Measurements from ENCODE around the gene THEM5.
"Not testable (repeated sequence)": the region's sequence is repeated elsewhere in the genome, so short reads cannot be mapped to it uniquely, and the experiment has no call there.

Gene THEM5

GRCh38 chr1:151867321-151867720 lies 13.8 kb upstream of the THEM5 start:
- no peak for DNase-seq

- DNase-seq = no peak
Measured at GRCh38 chr1:151864411-151864810, 10.9 kb upstream of the THEM5 start.

- DNase-seq = no peak
Measured at GRCh38 chr1:151862604-151863003, 9.1 kb upstream of the THEM5 start.

GRCh38 chr1:151860504-151861187 lies 7.1 kb upstream of the THEM5 start:
- no peak for DNase-seq

GRCh38 chr1:151859891-151860293 lies 6.4 kb upstream of the THEM5 start:
- DNase-seq = no peak

GRCh38 chr1:151858886-151859665 lies 5.6 kb upstream of the THEM5 start:
- DNase-seq = no peak

GRCh38 chr1:151858030-151858746 lies 4.7 kb upstream of the THEM5 start:
- no peak for DNase-seq

- DNase-seq = no peak
Measured at GRCh38 chr1:151855933-151856332, 2.4 kb upstream of the THEM5 start.

GRCh38 chr1:151855516-151855915 lies 2.0 kb upstream of the THEM5 start:
- not testable (repeated sequence) for DNase-seq

GRCh38 chr1:151854658-151855057 lies 1.1 kb upstream of the THEM5 start:
- DNase-seq = no peak

- DNase-seq = no peak
Measured at GRCh38 chr1:151852733-151853132, 779 bp downstream of the THEM5 start.

- no peak for DNase-seq
Measured at GRCh38 chr1:151851886-151852285, 1.6 kb downstream of the THEM5 start.

- no peak for DNase-seq
Measured at GRCh38 chr1:151849871-151850270, 3.6 kb downstream of the THEM5 start.

- DNase-seq = no peak
Measured at GRCh38 chr1:151849126-151849525, 4.4 kb downstream of the THEM5 start.

- no peak for DNase-seq
Measured at GRCh38 chr1:151847867-151848596, 5.5 kb downstream of the THEM5 start.

GRCh38 chr1:151846686-151847237 lies 6.8 kb downstream of the THEM5 start:
- no peak for DNase-seq

- DNase-seq = no peak
Measured at GRCh38 chr1:151846062-151846568, 7.4 kb downstream of the THEM5 start.

- DNase-seq = no peak
Measured at GRCh38 chr1:151843398-151843797, 10.1 kb downstream of the THEM5 start.

- no peak for DNase-seq
Measured at GRCh38 chr1:151841141-151841540, 12.4 kb downstream of the THEM5 start.

- DNase-seq = no peak
Measured at GRCh38 chr1:151840421-151840820, 13.1 kb downstream of the THEM5 start.

- DNase-seq = peak; percentile 71
Measured at GRCh38 chr1:151839457-151840403, 13.8 kb downstream of the THEM5 start, which contains the start of gene C2CD4D. C2CD4D (minus strand) TSS chr1:151839820; CDS start chr1:151838989, 831 bp downstream.
